ENCODE results near the gene TNRC6A. TPM values are rescaled to one million over a fixed set of nuclear protein-coding genes. Genes with fewer than 3 reads are reported as not detected.
A peak's percentile ranks its signal among the peaks of the same experiment; 100 is the strongest.

Gene TNRC6A
- total and polyA plus RNA-seq, 2 of the 13 experiments (the other 11 are each of a cell fraction or from before 2014, with no cell fraction given), result 30.9 to 43.6 TPM

DNA sequence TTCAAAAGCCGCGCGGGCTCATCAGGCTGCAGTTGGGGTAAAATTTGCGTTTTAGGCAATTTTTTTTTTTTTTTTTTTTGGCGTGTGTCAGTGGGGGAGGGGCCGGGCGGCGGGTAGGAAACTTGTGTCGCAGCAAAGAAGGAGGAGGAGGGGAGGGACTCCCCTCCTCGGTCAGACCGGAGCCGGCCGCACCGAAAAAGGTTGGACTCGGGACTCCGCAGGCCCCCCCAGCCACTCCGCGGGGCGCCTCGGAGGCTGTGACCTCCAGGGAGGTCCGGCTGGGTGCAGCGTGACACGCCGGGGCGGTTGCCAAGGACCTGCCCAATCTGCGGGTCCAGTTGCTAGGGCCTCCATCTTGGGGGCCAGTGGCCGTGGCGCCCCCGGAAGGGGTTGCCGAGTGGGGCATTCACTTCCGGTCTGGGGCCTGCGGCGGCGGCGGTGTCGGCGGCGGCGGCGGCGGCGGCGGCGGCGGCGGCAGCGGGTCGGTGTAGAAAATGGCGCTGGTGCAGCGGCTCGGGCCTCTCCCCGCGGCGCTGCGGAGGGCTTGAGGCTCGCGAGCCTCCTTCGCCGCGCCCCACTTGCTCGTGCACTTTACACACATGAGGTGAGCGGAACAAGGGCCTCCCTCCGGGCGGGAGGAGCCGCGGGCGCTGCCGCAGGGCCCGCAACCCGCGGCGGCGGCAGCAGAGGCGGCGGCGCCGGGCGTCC is at the start of gene TNRC6A (continued):
- peak; percentile 74; the same call in 1 of the 2 replicates for TF ChIP-seq ZFP62 (CRISPR knock-in tag; IDR thresholded peaks at IDR 0.05)
- TF ChIP-seq, protein P1, sequence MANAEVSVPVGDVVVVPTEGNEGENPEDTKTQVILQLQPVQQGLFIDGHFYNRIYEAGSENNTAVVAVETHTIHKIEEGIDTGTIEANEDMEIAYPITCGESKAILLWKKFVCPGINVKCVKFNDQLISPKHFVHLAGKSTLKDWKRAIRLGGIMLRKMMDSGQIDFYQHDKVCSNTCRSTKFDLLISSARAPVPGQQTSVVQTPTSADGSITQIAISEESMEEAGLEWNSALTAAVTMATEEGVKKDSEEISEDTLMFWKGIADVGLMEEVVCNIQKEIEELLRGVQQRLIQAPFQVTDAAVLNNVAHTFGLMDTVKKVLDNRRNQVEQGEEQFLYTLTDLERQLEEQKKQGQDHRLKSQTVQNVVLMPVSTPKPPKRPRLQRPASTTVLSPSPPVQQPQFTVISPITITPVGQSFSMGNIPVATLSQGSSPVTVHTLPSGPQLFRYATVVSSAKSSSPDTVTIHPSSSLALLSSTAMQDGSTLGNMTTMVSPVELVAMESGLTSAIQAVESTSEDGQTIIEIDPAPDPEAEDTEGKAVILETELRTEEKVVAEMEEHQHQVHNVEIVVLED (CRISPR knock-in tag; IDR thresholded peaks at IDR 0.05; ENCODE audit: borderline replicate concordance), result no peak; the same call in 1 of the 2 replicates
- TF ChIP-seq ETV5 (CRISPR knock-in tag; IDR thresholded peaks at IDR 0.05; ENCODE audit: borderline replicate concordance), result peak; percentile 77
- peak; percentile 76; the same call in 1 of the 2 replicates for TF ChIP-seq ZSCAN9 (CRISPR knock-in tag; IDR thresholded peaks at IDR 0.05; ENCODE audit: borderline replicate concordance)
- peak; percentile 69 for TF ChIP-seq ZNF792 (CRISPR knock-in tag; IDR thresholded peaks at IDR 0.05)
- peak; percentile 51; the same call in 1 of the 2 replicates for TF ChIP-seq MEIS1 (CRISPR knock-in tag; IDR thresholded peaks at IDR 0.05; ENCODE audit: borderline replicate concordance)
- no peak for TF ChIP-seq SYNCRIP (IDR thresholded peaks at IDR 0.05; ENCODE audit: insufficient read depth, low read depth, low read length)
- peak; percentile 65; the same call in 1 of the 2 replicates for TF ChIP-seq POGZ (CRISPR knock-in tag; IDR thresholded peaks at IDR 0.05)
- no peak for TF ChIP-seq ELF4 (CRISPR knock-in tag; IDR thresholded peaks at IDR 0.05; ENCODE audit: borderline replicate concordance)
- no peak for TF ChIP-seq RELA (CRISPR knock-in tag; IDR thresholded peaks at IDR 0.05)
- TF ChIP-seq, protein P2, sequence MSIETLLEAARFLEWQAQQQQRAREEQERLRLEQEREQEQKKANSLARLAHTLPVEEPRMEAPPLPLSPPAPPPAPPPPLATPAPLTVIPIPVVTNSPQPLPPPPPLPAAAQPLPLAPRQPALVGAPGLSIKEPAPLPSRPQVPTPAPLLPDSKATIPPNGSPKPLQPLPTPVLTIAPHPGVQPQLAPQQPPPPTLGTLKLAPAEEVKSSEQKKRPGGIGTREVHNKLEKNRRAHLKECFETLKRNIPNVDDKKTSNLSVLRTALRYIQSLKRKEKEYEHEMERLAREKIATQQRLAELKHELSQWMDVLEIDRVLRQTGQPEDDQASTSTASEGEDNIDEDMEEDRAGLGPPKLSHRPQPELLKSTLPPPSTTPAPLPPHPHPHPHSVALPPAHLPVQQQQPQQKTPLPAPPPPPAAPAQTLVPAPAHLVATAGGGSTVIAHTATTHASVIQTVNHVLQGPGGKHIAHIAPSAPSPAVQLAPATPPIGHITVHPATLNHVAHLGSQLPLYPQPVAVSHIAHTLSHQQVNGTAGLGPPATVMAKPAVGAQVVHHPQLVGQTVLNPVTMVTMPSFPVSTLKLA (IDR thresholded peaks at IDR 0.05), result peak; percentile 26; the same call in 1 of the 2 replicates
- no peak for TF ChIP-seq NAIF1 (CRISPR knock-in tag; IDR thresholded peaks at IDR 0.05; ENCODE audit: borderline replicate concordance)
- TF ChIP-seq, protein P3, sequence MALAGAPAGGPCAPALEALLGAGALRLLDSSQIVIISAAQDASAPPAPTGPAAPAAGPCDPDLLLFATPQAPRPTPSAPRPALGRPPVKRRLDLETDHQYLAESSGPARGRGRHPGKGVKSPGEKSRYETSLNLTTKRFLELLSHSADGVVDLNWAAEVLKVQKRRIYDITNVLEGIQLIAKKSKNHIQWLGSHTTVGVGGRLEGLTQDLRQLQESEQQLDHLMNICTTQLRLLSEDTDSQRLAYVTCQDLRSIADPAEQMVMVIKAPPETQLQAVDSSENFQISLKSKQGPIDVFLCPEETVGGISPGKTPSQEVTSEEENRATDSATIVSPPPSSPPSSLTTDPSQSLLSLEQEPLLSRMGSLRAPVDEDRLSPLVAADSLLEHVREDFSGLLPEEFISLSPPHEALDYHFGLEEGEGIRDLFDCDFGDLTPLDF (CRISPR knock-in tag; IDR thresholded peaks at IDR 0.05), result 0 out of 2 replicates have a peak, but pooled peaks have one; percentile 22
- TF ChIP-seq NR2F6 (IDR thresholded peaks at IDR 0.05), result no peak; the same call in 1 of the 2 replicates
- peak; percentile 45; the same call in 1 of the 2 replicates for TF ChIP-seq NR2F6 (CRISPR knock-in tag; IDR thresholded peaks at IDR 0.05)
- TF ChIP-seq SMC3 (IDR thresholded peaks at IDR 0.05; ENCODE audit: low read length), result no peak
- TF ChIP-seq EED (CRISPR knock-in tag; IDR thresholded peaks at IDR 0.05), result no peak; the same call in 1 of the 2 replicates
- TF ChIP-seq ZNF746 (CRISPR knock-in tag; IDR thresholded peaks at IDR 0.05), result peak; percentile 56; the same call in 1 of the 2 replicates
- TF ChIP-seq SOX6 (IDR thresholded peaks at IDR 0.05), result no peak
- peak; percentile 40; the same call in 1 of the 2 replicates for TF ChIP-seq SOX6 (CRISPR knock-in tag; IDR thresholded peaks at IDR 0.05)
- TF ChIP-seq, protein P4, sequence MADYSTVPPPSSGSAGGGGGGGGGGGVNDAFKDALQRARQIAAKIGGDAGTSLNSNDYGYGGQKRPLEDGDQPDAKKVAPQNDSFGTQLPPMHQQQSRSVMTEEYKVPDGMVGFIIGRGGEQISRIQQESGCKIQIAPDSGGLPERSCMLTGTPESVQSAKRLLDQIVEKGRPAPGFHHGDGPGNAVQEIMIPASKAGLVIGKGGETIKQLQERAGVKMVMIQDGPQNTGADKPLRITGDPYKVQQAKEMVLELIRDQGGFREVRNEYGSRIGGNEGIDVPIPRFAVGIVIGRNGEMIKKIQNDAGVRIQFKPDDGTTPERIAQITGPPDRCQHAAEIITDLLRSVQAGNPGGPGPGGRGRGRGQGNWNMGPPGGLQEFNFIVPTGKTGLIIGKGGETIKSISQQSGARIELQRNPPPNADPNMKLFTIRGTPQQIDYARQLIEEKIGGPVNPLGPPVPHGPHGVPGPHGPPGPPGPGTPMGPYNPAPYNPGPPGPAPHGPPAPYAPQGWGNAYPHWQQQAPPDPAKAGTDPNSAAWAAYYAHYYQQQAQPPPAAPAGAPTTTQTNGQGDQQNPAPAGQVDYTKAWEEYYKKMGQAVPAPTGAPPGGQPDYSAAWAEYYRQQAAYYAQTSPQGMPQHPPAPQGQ (CRISPR knock-in tag; IDR thresholded peaks at IDR 0.05; ENCODE audit: borderline replicate concordance), result no peak
- no peak for TF ChIP-seq ZFP41 (CRISPR knock-in tag; IDR thresholded peaks at IDR 0.05; ENCODE audit: borderline replicate concordance)
- TF ChIP-seq EZH2 (conservative IDR thresholded peaks at IDR 0.05; ENCODE audit: low read depth, low read length), result no peak
- TF ChIP-seq HDAC6 (IDR thresholded peaks at IDR 0.05; ENCODE audit: low read depth, low read length), result no peak
- TF ChIP-seq ZZZ3 (CRISPR knock-in tag; IDR thresholded peaks at IDR 0.05; ENCODE audit: borderline replicate concordance), result 0 out of 2 replicates have a peak, but pooled peaks have one; percentile 35
